ENCODE results near the gene RFTN1. TPM values are rescaled to one million over a fixed set of nuclear protein-coding genes. Genes with fewer than 3 reads are reported as not detected.

RFTN1 gene
- total RNA-seq, 4 donors from 2014 or later = 42.4 to 94.4 (median 62.5) TPM

- TF ChIP-seq CTCF (IDR thresholded peaks at IDR 0.05) = no peak
- no peak for ATAC-seq (ENCODE audit: low FRiP score)
- no peak for DNase-seq (ENCODE audit: low spot score)
Observed at GRCh38 chr3:16270855-16271254, 242.6 kb downstream of the RFTN1 start.

- TF ChIP-seq CTCF (IDR thresholded peaks at IDR 0.05) = no peak
- ATAC-seq (ENCODE audit: low FRiP score) (no peak), DNase-seq (ENCODE audit: low spot score) (no peak)
Observed at GRCh38 chr3:16266714-16267113, 246.8 kb downstream of the RFTN1 start.

Other genes starting within 250 kb of the RFTN1 start
- 10 to 100 TPM; 16.7 to 33.7 (median 30.4) TPM for gene DPH3, start 248.8 kb downstream of the RFTN1 start, total RNA-seq
- 10 to 100 TPM; 13.7 to 21.3 (median 15.2) TPM for gene OXNAD1, start 248.5 kb downstream of the RFTN1 start, total RNA-seq
- gene DAZL, start 91.7 kb upstream of the RFTN1 start, total RNA-seq = not detected